ENCODE data around the gene NKTR. TPM values are rescaled to one million over a fixed set of nuclear protein-coding genes. Genes with fewer than 3 reads are reported as not detected.
A peak's percentile ranks its signal among the peaks of the same experiment; 100 is the strongest.
"Not testable (repeated sequence)": the region's sequence is repeated elsewhere in the genome, so short reads cannot be mapped to it uniquely, and the experiment has no call there.

NKTR gene
- total RNA-seq, 4 donors from 2014 or later = 96.3 to 172 (median 133) TPM

GRCh38 chr3:42578054-42578453 is 22.4 kb upstream of the NKTR start:
- intact Hi-C loops (cut with DNase I; ENCODE audit: low total_unique reads) (no loop called here), in situ Hi-C loops (cut with MboI; ENCODE audit: low pct_ligation_motif_present in 1 of 4, low pct_unique_long_range_greater_than_20kb in 1 of 4, low sequenced_read_pairs in 3 of 4) (loop anchor here in 2 of 4 donors (10.0 to 25.0 kb wide), 2 partner anchors 167 to 184 kb away; partner anchors contain the start of gene CCDC13 (in 1 of the 2))
- Histone ChIP-seq H3K27me3 (no peaks in the 10 kb centered on the region), H3K27ac (no peak overlapping the region), H3K9me3 (no peaks in the 10 kb centered on the region), H3K36me3 (peaks cover 0 to 14% (median 0%) of the 10 kb centered on the region in 4 donors), H3K4me3 (no peak overlapping the region), H3K4me1 (peaks cover 0 to 22% (median 8%) of the 10 kb centered on the region in 4 donors)
- 97 to 98% methylated on average over 4 of the region's 4 CpGs for WGBS, 2 donors (ENCODE audit: low coverage in 1 of 2)
- DNase-seq = no peak
- no peak for TF ChIP-seq POLR2AphosphoS5 (IDR thresholded peaks at IDR 0.05)
- no peak for TF ChIP-seq CTCF (IDR thresholded peaks at IDR 0.05)
- no peak for TF ChIP-seq EP300 (IDR thresholded peaks at IDR 0.05; ENCODE audit: low read depth)
- TF ChIP-seq POLR2A (IDR thresholded peaks at IDR 0.05) = no peak

GRCh38 chr3:42579346-42579745 is 21.1 kb upstream of the NKTR start:
- 96 to 97% methylated on average over 3 to 4 of the region's 4 CpGs for WGBS, 2 donors (ENCODE audit: low coverage in 1 of 2)
- H3K4me3 ChIP-seq; H3K27ac ChIP-seq; H3K27me3 ChIP-seq; H3K9me3 ChIP-seq; H3K36me3 ChIP-seq; DNase-seq; intact Hi-C loops (cut with DNase I; ENCODE audit: low total_unique reads): not testable (repeated sequence)
- H3K4me1 ChIP-seq = peaks cover 0 to 22% (median 8%) of the 10 kb centered on the region in 4 donors
- in situ Hi-C loops (cut with MboI; ENCODE audit: low pct_ligation_motif_present in 1 of 4, low pct_unique_long_range_greater_than_20kb in 1 of 4, low sequenced_read_pairs in 3 of 4) = loop anchor here in 2 of 4 donors (10.0 to 25.0 kb wide), 2 partner anchors 165 to 183 kb away; partner anchors contain the start of gene CCDC13 (in 1 of the 2)

- intact Hi-C loops (cut with DNase I; ENCODE audit: low total_unique reads) (loop anchor here (10.0 kb wide), 1 partner anchor 163 kb away; no protein-coding TSS in a partner anchor), in situ Hi-C loops (cut with MboI; ENCODE audit: low pct_ligation_motif_present in 1 of 4, low pct_unique_long_range_greater_than_20kb in 1 of 4, low sequenced_read_pairs in 3 of 4) (loop anchor here in 1 of 4 donors (25.0 kb wide), 1 partner anchor 181 kb away; the partner anchor contains the start of gene CCDC13)
- DNase-seq = no peak
- Histone ChIP-seq H3K27me3 (no peaks in the 10 kb centered on the region), H3K9me3 (no peaks in the 10 kb centered on the region), H3K4me1 (peaks cover 0 to 22% (median 8%) of the 10 kb centered on the region in 4 donors), H3K27ac (peak overlapping the region; percentile 84 to 93 (median 90)), H3K4me3 (peak overlapping the region; percentile 64 to 80 (median 72)), H3K36me3 (no peaks in the 10 kb centered on the region)
- TF ChIP-seq POLR2AphosphoS5 (IDR thresholded peaks at IDR 0.05) (no peak), CTCF (IDR thresholded peaks at IDR 0.05) (no peak), EP300 (IDR thresholded peaks at IDR 0.05; ENCODE audit: low read depth) (no peak), POLR2A (IDR thresholded peaks at IDR 0.05) (no peak)
- 1% methylated on average over 11 of the region's 11 CpGs; no CpG with 5 or more reads in 1 of the 2 donors for WGBS, 2 donors (ENCODE audit: low coverage in 1 of 2)
These were observed 19.1 kb upstream of the NKTR start for GRCh38 chr3:42581400-42581708.

- intact Hi-C loops (cut with DNase I; ENCODE audit: low total_unique reads) = loop anchor here (10.0 kb wide), 1 partner anchor 163 kb away; no protein-coding TSS in a partner anchor
These were observed 18.6 kb upstream of the NKTR start, which contains the start of gene SEC22C for GRCh38 chr3:42581709-42582473. Gene SEC22C, minus strand, starts transcription at chr3:42581967. Its CDS starts 12,921 bp downstream, at chr3:42569046.

More at GRCh38 chr3:42581709-42582473, 18.6 kb upstream of the NKTR start, which contains the start of gene SEC22C:
- peak; percentile 65 to 84 (median 81) for TF ChIP-seq POLR2AphosphoS5 (IDR thresholded peaks at IDR 0.05)
- TF ChIP-seq CTCF (IDR thresholded peaks at IDR 0.05) = peak in 2 of 5 experiments; percentile 23 to 31
- peak; percentile 78 for TF ChIP-seq POLR2A (IDR thresholded peaks at IDR 0.05)
- TF ChIP-seq EP300 (IDR thresholded peaks at IDR 0.05; ENCODE audit: low read depth) = no peak
- H3K4me3 ChIP-seq = peak within 1 kb of the TSS; percentile 64 to 80 (median 72)
- H3K36me3 ChIP-seq = no peaks in the 10 kb centered on the region
- in situ Hi-C loops (cut with MboI; ENCODE audit: low pct_ligation_motif_present in 1 of 4, low pct_unique_long_range_greater_than_20kb in 1 of 4, low sequenced_read_pairs in 3 of 4) = loop anchor here in 1 of 4 donors (25.0 kb wide), 1 partner anchor 180 kb away; the partner anchor contains the start of gene CCDC13
- DNase-seq = peak; percentile 95
- no peaks in the 10 kb centered on the region for H3K27me3 ChIP-seq
- no peaks in the 10 kb centered on the region for H3K9me3 ChIP-seq
- 1% methylated on average over 56 of the region's 77 CpGs; no CpG with 5 or more reads in 1 of the 2 donors for WGBS, 2 donors (ENCODE audit: low coverage in 1 of 2)
- peak within 1 kb of the TSS; percentile 84 to 93 (median 90) for H3K27ac ChIP-seq
- peaks cover 0 to 22% (median 8%) of the 10 kb centered on the region in 4 donors for H3K4me1 ChIP-seq
